Activated B cell treated with CpG ODN at 0.5 μM for 24 hours (primary cell): ENCODE data around the gene REST. TPM values are rescaled to one million over a fixed set of nuclear protein-coding genes. Genes with fewer than 3 reads are reported as not detected.
A peak's percentile ranks its signal among the peaks of the same experiment; 100 is the strongest.

Source experiments
- ATAC-seq: fragments of 200-7000 bp; cut with Tn5 transposase; one replicate; pipeline ENCODE4 v1.10.0; 2021; ENCODE audit warnings: low read depth, mild to moderate bottlenecking, moderate library complexity
- CTCF ChIA-PET: fragments of 350-600 bp; sonication (Branson Sonifier 250); formaldehyde crosslinking; loops from one replicate; lab custom pipeline; 2021; ENCODE audit warnings: antibody characterized with exemption; lab: Charles Lee
- POLR2A ChIA-PET: fragments of 350-600 bp; sonication (Branson Sonifier 250); formaldehyde crosslinking; loops from one replicate; lab custom pipeline; 2021; ENCODE audit warnings: antibody characterized with exemption; lab: Charles Lee
- DNase-seq: peaks from one replicate; pipeline ENCODE4 v3.0.0; 2022
- H3K27ac Mint-ChIP-seq: one replicate; pipeline ENCODE4 v1.8.0; 2020; ENCODE audit warnings: mixed read lengths
- H3K27me3 Mint-ChIP-seq: one replicate; pipeline ENCODE4 v1.8.0; 2021; ENCODE audit warnings: mixed read lengths
- H3K36me3 Mint-ChIP-seq: one replicate; pipeline ENCODE4 v1.8.0; 2021; ENCODE audit warnings: low read depth, mixed read lengths
- H3K4me1 Mint-ChIP-seq: one replicate; pipeline ENCODE4 v1.8.0; 2021; ENCODE audit warnings: mixed read lengths
- H3K4me3 Mint-ChIP-seq: one replicate; pipeline ENCODE4 v1.8.0; 2020; ENCODE audit warnings: mild to moderate bottlenecking, mixed read lengths
- H3K9me3 Mint-ChIP-seq: one replicate; pipeline ENCODE4 v1.8.0; 2020; ENCODE audit warnings: mixed read lengths
- CTCF ChIP-seq: fragments of 200-600 bp; IDR thresholded peaks from one replicate; pipeline ENCODE4 v1.8.0; 2022; ENCODE audit warnings: antibody characterized with exemption, mild to moderate bottlenecking
- intact Hi-C: fragments of 100-400 bp; cut with micrococcal nuclease; formaldehyde crosslinking; loops from one replicate; pipeline ENCODE4 v1.15.1; 2024
- total RNA-seq: library from RNA; stranded (reverse); gene quantifications from 2 replicates; pipeline ENCODE4 v1.2.3, GENCODE V29; 2022

REST gene
- total RNA-seq, 1 donor from 2014 or later, result 48.3 TPM

- Mint-ChIP-seq H3K27me3 (no peaks in the 10 kb centered on the region), H3K9me3 (no peaks in the 10 kb centered on the region), H3K27ac (no peak overlapping the region), H3K4me1 (peaks cover 8% of the 10 kb centered on the region), H3K36me3 (no peaks in the 10 kb centered on the region), H3K4me3 (no peak overlapping the region)
- ChIA-PET POLR2A (no interaction called here), CTCF (interaction anchor here (0.8 kb wide), 1 partner anchor 57 kb away, joined by 3 read pairs; no protein-coding TSS in a partner anchor)
- ATAC-seq, result no peak
- no peak for DNase-seq
- intact Hi-C loops, result no loop called here
- TF ChIP-seq CTCF, result no peak
These were observed 5.0 kb upstream of the REST start for GRCh38 chr4:56902703-56903102.

GRCh38 chr4:56905796-56906195 is 1.9 kb upstream of the REST start:
- POLR2A ChIA-PET, result interaction anchor here (4.5 kb wide), 1 partner anchor 72 kb away, joined by 127 read pairs; the partner anchor contains the start of genes NOA1 and POLR2B
- Mint-ChIP-seq H3K36me3 (peaks cover 9% of the 10 kb centered on the region), H3K9me3 (no peaks in the 10 kb centered on the region), H3K4me3 (no peak overlapping the region), H3K27me3 (no peaks in the 10 kb centered on the region), H3K4me1 (peaks cover 25% of the 10 kb centered on the region), H3K27ac (no peak overlapping the region)
- CTCF ChIA-PET, result no interaction called here
- intact Hi-C loops, result loop anchor here (5.0 kb wide), 2 partner anchors 148 to 1358 kb away; partner anchors contain the start of gene CLOCK
- TF ChIP-seq CTCF, result no peak
- DNase-seq (no peak), ATAC-seq (no peak)

- TF ChIP-seq CTCF, result no peak
- CTCF ChIA-PET, result interaction anchor here (0.8 to 2.8 kb wide), 3 partner anchors 70 to 959 kb away, joined by 3 to 17 read pairs (median 4); partner anchors contain the start of genes CEP135, NOA1 and POLR2B
These were observed 959 bp upstream of the REST start for GRCh38 chr4:56906489-56907393.

GRCh38 chr4:56908206-56909085 is 746 bp downstream of the REST start:
- TF ChIP-seq CTCF, result no peak
- peaks cover 45% of the 10 kb centered on the region for H3K4me1 Mint-ChIP-seq
- H3K27ac Mint-ChIP-seq, result peak overlapping the region; percentile 96
- H3K9me3 Mint-ChIP-seq, result no peaks in the 10 kb centered on the region
- peak; percentile 78 for DNase-seq
- peaks cover 15% of the 10 kb centered on the region for H3K36me3 Mint-ChIP-seq
- H3K27me3 Mint-ChIP-seq, result no peaks in the 10 kb centered on the region
- peak; percentile 67 for ATAC-seq
- peak overlapping the region; percentile 91 for H3K4me3 Mint-ChIP-seq
- ChIA-PET POLR2A (interaction anchor here (0.7 to 4.5 kb wide), 7 partner anchors 9 to 1513 kb away, joined by 3 to 127 read pairs (median 6); partner anchors contain the start of genes AASDH, NOA1, PAICS and POLR2B), CTCF (interaction anchor here (1.3 to 2.8 kb wide), 3 partner anchors 69 to 960 kb away, joined by 3 to 17 read pairs (median 4); partner anchors contain the start of genes CEP135, NOA1 and POLR2B)
- intact Hi-C loops, result loop anchor here (1.0 to 5.0 kb wide), 9 partner anchors 69 to 1512 kb away; partner anchors contain the start of genes AASDH, CEP135, CLOCK and NOA1

More at GRCh38 chr4:56906489-56907393, 959 bp upstream of the REST start:
- Mint-ChIP-seq H3K27ac (peak overlapping the region; percentile 69), H3K4me1 (peaks cover 35% of the 10 kb centered on the region), H3K27me3 (no peaks in the 10 kb centered on the region), H3K36me3 (peaks cover 15% of the 10 kb centered on the region), H3K9me3 (no peaks in the 10 kb centered on the region), H3K4me3 (peak overlapping the region; percentile 91)
- DNase-seq (peak; percentile 18), ATAC-seq (no peak)
- POLR2A ChIA-PET, result interaction anchor here (0.6 to 4.5 kb wide), 7 partner anchors 9 to 1511 kb away, joined by 3 to 127 read pairs (median 6); partner anchors contain the start of genes AASDH, NOA1, PAICS and POLR2B
- intact Hi-C loops, result loop anchor here (1.0 to 5.0 kb wide), 4 partner anchors 149 to 1359 kb away; partner anchors contain the start of genes CLOCK and EXOC1
